ENCODE measurements around the gene FAM181B. TPM values are rescaled to one million over a fixed set of nuclear protein-coding genes. Genes with fewer than 3 reads are reported as not detected.

FAM181B gene
- total RNA-seq, 1 experiment from 2014 or later, result not detected

DNA sequence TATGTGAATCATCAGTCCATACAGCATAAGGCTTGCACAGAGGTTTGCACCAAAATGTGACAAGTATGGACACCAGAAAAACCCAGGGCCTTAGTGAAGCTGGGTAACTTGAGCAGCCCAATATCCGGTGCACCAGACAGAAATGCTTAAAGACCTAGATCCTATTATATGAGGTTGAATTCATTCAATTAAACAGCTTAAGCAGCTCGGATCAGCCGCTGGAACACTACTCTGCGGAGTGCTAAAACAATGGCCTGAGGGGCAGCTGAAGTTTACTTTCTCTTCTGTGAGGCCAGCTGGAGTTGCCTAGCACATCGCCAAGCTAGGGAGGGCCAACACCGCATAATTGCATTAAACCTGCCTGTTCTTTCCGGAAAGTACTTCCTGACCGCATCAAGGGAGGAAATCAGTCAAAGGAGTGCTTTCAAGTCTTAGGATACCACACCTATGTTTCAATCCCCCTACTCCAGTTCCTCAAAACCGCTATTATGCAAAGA lies 17.0 kb upstream of the FAM181B start:
- H3K27ac ChIP-seq (ENCODE audit: low read length), result no peak overlapping the region
- no peak overlapping the region for H3K9ac ChIP-seq (ENCODE audit: low read length)
- no peaks in the 10 kb centered on the region for H3K27me3 ChIP-seq (ENCODE audit: low read length)
- H3K4me3 ChIP-seq (ENCODE audit: low read length), result no peak overlapping the region
- no peaks in the 10 kb centered on the region for H3K9me3 ChIP-seq (ENCODE audit: low read length)
- DNase-seq, result no peak
- H4K20me1 ChIP-seq (ENCODE audit: insufficient read depth, low read depth, low read length), result no peaks in the 10 kb centered on the region
- no peaks in the 10 kb centered on the region for H3K36me3 ChIP-seq (ENCODE audit: insufficient read depth, low read length)
- H3K9me2 ChIP-seq (replicated peaks; ENCODE audit: insufficient read depth, low read length), result no peaks in the 10 kb centered on the region
- no peaks in the 10 kb centered on the region for H3K79me2 ChIP-seq (ENCODE audit: low read length)
- H3K4me1 ChIP-seq (ENCODE audit: low read length), result peaks cover 12% of the 10 kb centered on the region
- no peak overlapping the region for H2AFZ ChIP-seq (ENCODE audit: low read length)
- H3K4me2 ChIP-seq (ENCODE audit: low read depth, low read length, poor library complexity, severe bottlenecking), result no peak overlapping the region

DNA sequence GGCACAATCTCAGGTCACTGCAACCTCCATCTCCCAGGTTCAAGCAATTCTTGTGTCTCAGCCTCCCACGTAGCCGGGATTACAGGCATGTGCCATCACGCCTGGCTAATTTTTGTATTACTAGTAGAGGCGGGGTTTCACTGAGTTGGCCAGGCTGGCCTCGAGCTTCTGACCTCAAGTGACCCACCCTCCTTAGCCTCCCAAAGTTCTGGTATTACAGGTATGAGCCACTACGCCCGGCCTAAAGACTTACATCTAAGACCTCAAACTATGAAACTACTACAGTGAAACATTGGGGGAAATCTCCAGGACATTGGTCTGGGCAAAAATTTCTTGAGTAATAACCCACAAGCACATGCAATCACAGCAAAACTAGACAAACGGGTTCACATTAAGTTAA lies 13.8 kb upstream of the FAM181B start:
- Histone ChIP-seq H3K9me2 (replicated peaks; ENCODE audit: insufficient read depth, low read length) (no peaks in the 10 kb centered on the region), H2AFZ (ENCODE audit: low read length) (no peak overlapping the region)

DNA sequence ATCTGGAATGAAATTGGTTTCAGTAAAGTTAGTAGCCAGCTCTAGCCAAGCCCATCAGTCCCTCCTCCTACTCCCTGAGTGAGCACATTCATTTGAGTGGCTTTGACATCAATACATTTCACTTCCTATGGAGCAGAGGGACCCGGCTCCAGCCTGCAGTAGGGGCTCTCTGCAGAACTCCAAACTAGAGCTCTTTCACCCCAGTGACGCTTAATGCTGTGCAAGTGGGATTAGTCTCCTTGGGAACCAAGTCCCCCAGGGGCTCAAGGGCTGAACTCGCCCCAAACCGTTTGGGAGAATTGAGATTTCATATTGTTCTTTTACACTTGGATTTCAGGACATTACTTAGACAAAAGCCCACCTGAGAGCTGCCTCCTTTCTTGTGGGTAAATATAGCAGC lies 4.4 kb upstream of the FAM181B start:
- H3K4me3 ChIP-seq (ENCODE audit: low read length), result no peak overlapping the region
- no peaks in the 10 kb centered on the region for H3K9me3 ChIP-seq (ENCODE audit: low read length)
- no peak overlapping the region for H3K9ac ChIP-seq (ENCODE audit: low read length)
- H2AFZ ChIP-seq (ENCODE audit: low read length), result no peak overlapping the region
- H3K4me1 ChIP-seq (ENCODE audit: low read length), result no peaks in the 10 kb centered on the region
- no peaks in the 10 kb centered on the region for H4K20me1 ChIP-seq (ENCODE audit: insufficient read depth, low read depth, low read length)
- DNase-seq, result no peak
- no peaks in the 10 kb centered on the region for H3K36me3 ChIP-seq (ENCODE audit: insufficient read depth, low read length)
- no peak overlapping the region for H3K4me2 ChIP-seq (ENCODE audit: low read depth, low read length, poor library complexity, severe bottlenecking)
- H3K27me3 ChIP-seq (ENCODE audit: low read length), result no peaks in the 10 kb centered on the region
- no peaks in the 10 kb centered on the region for H3K79me2 ChIP-seq (ENCODE audit: low read length)
- H3K27ac ChIP-seq (ENCODE audit: low read length), result no peak overlapping the region
- no peaks in the 10 kb centered on the region for H3K9me2 ChIP-seq (replicated peaks; ENCODE audit: insufficient read depth, low read length)

More for the DNA sequence above, 13.8 kb upstream of the FAM181B start:
- no peak for DNase-seq
- Histone ChIP-seq H3K79me2 (ENCODE audit: low read length) (no peaks in the 10 kb centered on the region), H3K4me3 (ENCODE audit: low read length) (no peak overlapping the region), H3K9ac (ENCODE audit: low read length) (no peak overlapping the region), H3K27me3 (ENCODE audit: low read length) (no peaks in the 10 kb centered on the region), H3K9me3 (ENCODE audit: low read length) (no peaks in the 10 kb centered on the region), H3K4me1 (ENCODE audit: low read length) (peaks cover 7% of the 10 kb centered on the region), H3K4me2 (ENCODE audit: low read depth, low read length, poor library complexity, severe bottlenecking) (no peak overlapping the region), H3K27ac (ENCODE audit: low read length) (no peak overlapping the region), H3K36me3 (ENCODE audit: insufficient read depth, low read length) (no peaks in the 10 kb centered on the region), H4K20me1 (ENCODE audit: insufficient read depth, low read depth, low read length) (no peaks in the 10 kb centered on the region)

DNA sequence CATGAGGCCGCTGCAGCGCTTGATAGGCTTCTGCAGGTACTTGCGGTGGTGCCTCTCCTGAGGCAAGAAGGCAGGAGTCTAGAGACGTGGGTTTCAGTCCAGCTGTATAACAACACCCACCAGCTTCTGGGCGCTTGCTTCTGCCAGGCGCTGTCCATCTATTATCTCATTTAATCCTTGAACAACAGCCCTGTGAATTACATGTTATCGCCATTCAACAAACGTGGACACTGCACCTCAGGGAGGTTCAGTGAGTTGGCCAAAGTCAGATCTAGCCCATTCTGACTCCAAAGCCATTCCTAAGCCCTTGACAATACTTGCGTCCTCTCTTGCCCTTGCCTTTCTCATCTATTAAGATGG lies 436 bp upstream of the FAM181B start:
- H3K4me2 ChIP-seq (ENCODE audit: low read depth, low read length, poor library complexity, severe bottlenecking), result no peak overlapping the region
- H3K4me1 ChIP-seq (ENCODE audit: low read length), result no peaks in the 10 kb centered on the region
- H3K9me3 ChIP-seq (ENCODE audit: low read length), result no peaks in the 10 kb centered on the region
- no peaks in the 10 kb centered on the region for H3K36me3 ChIP-seq (ENCODE audit: insufficient read depth, low read length)
- no peak overlapping the region for H2AFZ ChIP-seq (ENCODE audit: low read length)
- no peak overlapping the region for H3K27ac ChIP-seq (ENCODE audit: low read length)
- no peak for DNase-seq
- H3K27me3 ChIP-seq (ENCODE audit: low read length), result no peaks in the 10 kb centered on the region
- H3K4me3 ChIP-seq (ENCODE audit: low read length), result no peak overlapping the region
- H4K20me1 ChIP-seq (ENCODE audit: insufficient read depth, low read depth, low read length), result no peaks in the 10 kb centered on the region
- no peaks in the 10 kb centered on the region for H3K79me2 ChIP-seq (ENCODE audit: low read length)
- H3K9ac ChIP-seq (ENCODE audit: low read length), result no peak overlapping the region
- H3K9me2 ChIP-seq (replicated peaks; ENCODE audit: insufficient read depth, low read length), result no peaks in the 10 kb centered on the region

DNA sequence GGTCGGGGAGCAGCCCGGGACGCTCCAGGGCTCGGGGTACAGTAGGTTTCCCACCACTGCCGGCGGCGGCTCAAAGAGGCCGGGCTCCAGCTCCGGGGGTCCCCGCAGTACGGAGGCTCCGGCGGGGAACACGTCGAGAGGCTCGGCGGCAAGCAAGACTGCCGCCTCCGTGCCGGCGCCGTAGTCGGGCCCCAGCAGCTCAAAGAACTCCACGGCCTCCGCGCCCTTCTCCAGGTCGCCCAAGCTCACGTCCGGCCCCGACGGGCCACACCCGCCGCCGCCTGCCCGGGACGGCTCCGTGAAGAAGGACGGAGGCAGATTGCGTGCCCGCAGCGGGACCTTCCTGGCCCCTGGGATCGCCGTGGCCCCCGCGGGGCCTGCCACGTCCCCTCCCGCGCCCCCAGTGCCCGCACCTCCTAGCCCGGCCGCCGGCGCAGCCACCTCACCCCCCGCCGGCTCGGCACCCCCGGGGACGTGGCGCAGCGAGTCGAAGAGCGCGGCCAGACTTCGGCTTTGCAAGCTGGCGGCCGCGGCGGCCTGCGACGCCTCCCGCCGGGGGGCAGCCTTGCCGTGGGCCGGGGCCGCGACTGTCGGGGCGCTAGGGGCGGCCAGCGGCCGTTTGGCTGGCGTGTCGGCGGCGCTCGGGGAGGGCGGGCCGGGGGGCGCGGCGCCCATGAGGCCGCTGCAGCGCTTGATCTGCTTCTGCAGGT lies 775 bp downstream of the FAM181B start:
- no peak for DNase-seq
- Histone ChIP-seq H3K4me3 (ENCODE audit: low read length) (no peak overlapping the region), H3K9me2 (replicated peaks; ENCODE audit: insufficient read depth, low read length) (no peaks in the 10 kb centered on the region), H3K27ac (ENCODE audit: low read length) (no peak overlapping the region), H3K79me2 (ENCODE audit: low read length) (no peaks in the 10 kb centered on the region), H2AFZ (ENCODE audit: low read length) (no peak overlapping the region), H4K20me1 (ENCODE audit: insufficient read depth, low read depth, low read length) (no peaks in the 10 kb centered on the region), H3K36me3 (ENCODE audit: insufficient read depth, low read length) (no peaks in the 10 kb centered on the region), H3K4me2 (ENCODE audit: low read depth, low read length, poor library complexity, severe bottlenecking) (no peak overlapping the region), H3K27me3 (ENCODE audit: low read length) (no peaks in the 10 kb centered on the region), H3K9me3 (ENCODE audit: low read length) (no peaks in the 10 kb centered on the region), H3K4me1 (ENCODE audit: low read length) (no peaks in the 10 kb centered on the region), H3K9ac (ENCODE audit: low read length) (no peak overlapping the region)

DNA sequence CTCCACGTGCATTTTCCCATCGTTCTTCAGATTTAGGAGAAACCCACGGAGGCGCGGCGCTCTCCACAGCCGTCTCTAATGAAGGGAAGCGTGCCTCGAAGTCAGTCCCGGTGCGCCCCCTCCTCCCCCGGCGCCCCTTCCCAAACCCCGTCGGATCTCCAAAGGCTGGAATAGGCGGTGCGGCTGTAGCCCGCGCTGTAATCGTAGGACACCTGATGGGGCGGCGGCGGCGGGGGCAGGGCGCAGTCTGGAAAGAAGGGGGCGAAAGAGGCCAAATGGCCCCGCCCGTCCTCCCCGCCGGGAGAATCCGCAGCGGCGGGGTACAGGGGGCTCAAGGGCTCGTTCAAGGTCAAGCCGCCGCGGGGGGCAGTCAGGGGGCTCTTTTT lies 1.3 kb downstream of the FAM181B start:
- H3K4me2 ChIP-seq (ENCODE audit: low read depth, low read length, poor library complexity, severe bottlenecking), result no peak overlapping the region
- no peaks in the 10 kb centered on the region for H3K36me3 ChIP-seq (ENCODE audit: insufficient read depth, low read length)
- no peaks in the 10 kb centered on the region for H3K79me2 ChIP-seq (ENCODE audit: low read length)
- H3K9me3 ChIP-seq (ENCODE audit: low read length), result no peaks in the 10 kb centered on the region
- no peaks in the 10 kb centered on the region for H4K20me1 ChIP-seq (ENCODE audit: insufficient read depth, low read depth, low read length)
- H3K9me2 ChIP-seq (replicated peaks; ENCODE audit: insufficient read depth, low read length), result no peaks in the 10 kb centered on the region
- H2AFZ ChIP-seq (ENCODE audit: low read length), result no peak overlapping the region
- H3K9ac ChIP-seq (ENCODE audit: low read length), result no peak overlapping the region
- no peak for DNase-seq
- H3K27ac ChIP-seq (ENCODE audit: low read length), result no peak overlapping the region
- H3K27me3 ChIP-seq (ENCODE audit: low read length), result no peaks in the 10 kb centered on the region
- no peak overlapping the region for H3K4me3 ChIP-seq (ENCODE audit: low read length)
- no peaks in the 10 kb centered on the region for H3K4me1 ChIP-seq (ENCODE audit: low read length)

DNA sequence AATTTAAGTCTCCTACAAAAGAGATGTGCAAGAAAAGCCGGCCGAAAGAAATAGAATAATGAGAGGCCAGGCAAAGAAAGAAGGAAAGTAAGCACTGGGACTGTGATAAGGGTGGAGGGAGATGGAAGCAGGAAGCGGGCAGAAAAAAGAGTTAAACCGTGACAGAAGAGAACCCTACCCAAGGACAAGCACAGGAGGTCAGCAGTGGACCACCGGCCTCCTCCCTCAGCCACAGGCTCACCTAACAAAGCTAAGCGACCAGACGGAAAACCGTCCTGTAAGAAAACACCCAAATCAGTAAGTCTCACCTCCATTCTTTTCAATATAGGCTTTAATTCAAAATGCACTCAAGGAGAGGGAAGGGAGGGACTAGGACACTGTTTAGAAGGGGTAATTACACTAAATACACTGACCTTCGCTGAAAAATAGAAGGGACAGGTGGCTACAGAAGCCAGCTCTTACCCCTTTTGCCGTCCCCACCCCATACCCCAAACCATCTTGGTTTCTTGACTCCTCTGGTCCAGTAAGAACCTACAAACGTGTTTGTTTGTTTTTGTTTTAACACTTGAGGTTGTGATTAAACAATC lies 1.9 kb downstream of the FAM181B start:
- Histone ChIP-seq H3K27ac (ENCODE audit: low read length) (no peak overlapping the region), H3K9me3 (ENCODE audit: low read length) (no peaks in the 10 kb centered on the region)
- no peak for DNase-seq

DNA sequence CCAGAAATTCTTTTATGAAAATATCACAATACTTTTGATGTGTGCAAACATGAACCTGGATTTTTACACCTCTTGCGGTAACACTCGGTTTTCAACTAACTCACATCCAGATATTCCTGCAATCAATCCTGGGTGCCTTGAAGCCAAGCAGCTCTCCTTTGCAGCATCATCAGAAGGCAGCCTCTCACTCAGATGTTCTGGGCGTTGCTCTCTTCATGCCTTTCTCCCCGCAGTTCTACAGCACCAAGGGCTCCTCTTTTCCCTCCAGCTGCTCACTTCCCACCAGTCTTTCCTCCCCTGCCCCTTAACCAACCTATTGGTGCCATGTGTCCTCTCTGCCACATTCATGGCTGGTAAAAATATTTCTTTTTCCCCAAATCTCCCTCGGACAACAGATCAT lies 2.9 kb downstream of the FAM181B start:
- H3K9me3 ChIP-seq (ENCODE audit: low read length), result no peaks in the 10 kb centered on the region
- no peaks in the 10 kb centered on the region for H3K79me2 ChIP-seq (ENCODE audit: low read length)
- no peaks in the 10 kb centered on the region for H3K27me3 ChIP-seq (ENCODE audit: low read length)
- H2AFZ ChIP-seq (ENCODE audit: low read length), result no peak overlapping the region
- no peak overlapping the region for H3K27ac ChIP-seq (ENCODE audit: low read length)
- H3K9ac ChIP-seq (ENCODE audit: low read length), result no peak overlapping the region
- H3K4me3 ChIP-seq (ENCODE audit: low read length), result no peak overlapping the region
- no peaks in the 10 kb centered on the region for H4K20me1 ChIP-seq (ENCODE audit: insufficient read depth, low read depth, low read length)
- no peaks in the 10 kb centered on the region for H3K36me3 ChIP-seq (ENCODE audit: insufficient read depth, low read length)
- no peaks in the 10 kb centered on the region for H3K4me1 ChIP-seq (ENCODE audit: low read length)
- DNase-seq, result no peak
- no peaks in the 10 kb centered on the region for H3K9me2 ChIP-seq (replicated peaks; ENCODE audit: insufficient read depth, low read length)
- H3K4me2 ChIP-seq (ENCODE audit: low read depth, low read length, poor library complexity, severe bottlenecking), result no peak overlapping the region

More for the DNA sequence above, 1.9 kb downstream of the FAM181B start:
- Histone ChIP-seq H3K27me3 (ENCODE audit: low read length) (no peaks in the 10 kb centered on the region), H3K4me2 (ENCODE audit: low read depth, low read length, poor library complexity, severe bottlenecking) (no peak overlapping the region), H3K9me2 (replicated peaks; ENCODE audit: insufficient read depth, low read length) (no peaks in the 10 kb centered on the region), H3K4me1 (ENCODE audit: low read length) (no peaks in the 10 kb centered on the region), H3K36me3 (ENCODE audit: insufficient read depth, low read length) (no peaks in the 10 kb centered on the region), H3K79me2 (ENCODE audit: low read length) (no peaks in the 10 kb centered on the region), H2AFZ (ENCODE audit: low read length) (no peak overlapping the region), H3K4me3 (ENCODE audit: low read length) (no peak overlapping the region), H4K20me1 (ENCODE audit: insufficient read depth, low read depth, low read length) (no peaks in the 10 kb centered on the region), H3K9ac (ENCODE audit: low read length) (no peak overlapping the region)

Data from Karpas-422 (cell line).